HCT116 (cell line): ENCODE results near the gene PHKB. TPM values are rescaled to one million over a fixed set of nuclear protein-coding genes. Genes with fewer than 3 reads are reported as not detected.

Source experiments
- ATAC-seq: fragments of 200-7000 bp; cut with Tn5 transposase; 2 replicates; pipeline ENCODE4 v1.9.1; 2020; ENCODE audit warnings: mild to moderate bottlenecking, moderate library complexity
- BruUV-seq: library from RNA; stranded (reverse); fragments of 400-500 nt; replicated peaks from 2 replicates; lab custom pipeline; 2021; lab: Mats Ljungman, UMichigan
- CTCF ChIA-PET: fragments of 300-600 bp; sonication (Branson Sonifier 250); formaldehyde crosslinking; loops from one replicate; lab custom pipeline; 2021; ENCODE audit warnings: antibody characterized with exemption; lab: Charles Lee
- POLR2A ChIA-PET: fragments of 300-600, 350-600 bp; sonication (Branson Sonifier 250); formaldehyde crosslinking; loops from one replicate; lab custom pipeline; 2021; ENCODE audit warnings: antibody characterized with exemption; lab: Charles Lee
- RAD21 ChIA-PET, 2 experiments: fragments of 300-600 bp; sonication (Branson Sonifier 250); formaldehyde crosslinking; loops; one replicate each; lab custom pipeline; 2023; ENCODE audit warnings: low total read pairs in 2 of 2; ENCODE audit not compliant: uncharacterized antibody in 2 of 2, unreplicated experiment in 2 of 2, low non-redundant PET in 1 of 2; lab: Charles Lee
- DNase-seq: peaks from one replicate; pipeline ENCODE4 v3.0.0-alpha.2; 2010; ENCODE audit warnings: low read depth, low spot score
- H2AFZ ChIP-seq: fragments of 200-600 bp; shearing (Covaris generic), sonication (generic); 2 replicates; pipeline ENCODE4 v1.6.1; 2017; ENCODE audit warnings: low read depth, mixed run types, mixed read lengths, antibody characterized with exemption, low read length; ENCODE audit not compliant: poor library complexity, severe bottlenecking
- H3K27ac ChIP-seq: 2 replicates; pipeline ENCODE4 v1.5.1; 2012; ENCODE audit warnings: low read depth, low read length
- H3K27me3 ChIP-seq: fragments of 200-600 bp; sonication (generic); 2 replicates; pipeline ENCODE4 v1.6.1; 2016; ENCODE audit warnings: mixed run types, low read length, mixed read lengths; ENCODE audit not compliant: insufficient read depth
- H3K36me3 ChIP-seq, 2 experiments: fragments of 200-500 bp in 1 of 2; fragments of 200-600 bp in 1 of 2; sonication (Bioruptor generic) in 1 of 2; sonication (generic) in 1 of 2; 2 replicates each; pipeline versions ENCODE4 v1.5.1 to v1.6.1; 2014 to 2016; ENCODE audit warnings: low read length in 2 of 2, inconsistent platforms in 1 of 2, mixed read lengths in 1 of 2, mixed run types in 1 of 2; ENCODE audit not compliant: insufficient read depth in 2 of 2, control insufficient read depth in 1 of 2
- H3K4me1 ChIP-seq, 2 experiments: fragments of 200-600 bp in 1 of 2; sonication (generic) in 1 of 2; 2 replicates each; pipeline versions ENCODE4 v1.5.1 to v1.6.1; 2012 to 2017; ENCODE audit warnings: low read length in 2 of 2, inconsistent platforms in 1 of 2, mild to moderate bottlenecking in 1 of 2, mixed read lengths in 1 of 2, mixed run types in 1 of 2, moderate library complexity in 1 of 2; ENCODE audit not compliant: insufficient read depth in 2 of 2, control insufficient read depth in 1 of 2
- H3K4me2 ChIP-seq: fragments of 200-600 bp; sonication (generic); 2 replicates; pipeline ENCODE4 v1.6.1; 2017; ENCODE audit warnings: mixed run types, low read length, mixed read lengths
- H3K4me3 ChIP-seq, 2 experiments: fragments of 200-600 bp in 1 of 2; sonication (generic) in 1 of 2; replicated peaks in 1 of 2; 2 replicates each; pipeline ENCODE4 v1.5.1; 2011 to 2016; ENCODE audit warnings: low read length in 2 of 2, control low read depth in 1 of 2, low read depth in 1 of 2, mild to moderate bottlenecking in 1 of 2, mixed read lengths in 1 of 2, mixed run types in 1 of 2
- H3K79me2 ChIP-seq: fragments of 200-600 bp; sonication (generic); 2 replicates; pipeline ENCODE4 v1.6.1; 2017; ENCODE audit warnings: mild to moderate bottlenecking, mixed run types, low read length, moderate library complexity, mixed read lengths; ENCODE audit not compliant: insufficient read depth
- H3K9ac ChIP-seq: fragments of 200-600 bp; sonication (generic); 2 replicates; pipeline ENCODE4 v1.6.1; 2016; ENCODE audit warnings: low read length, mixed read lengths
- H3K9me2 ChIP-seq: fragments of 200-600 bp; sonication (generic), shearing (Covaris generic); 2 replicates; pipeline ENCODE4 v1.6.1; 2017; ENCODE audit warnings: mixed run types, mild to moderate bottlenecking, moderate library complexity; ENCODE audit not compliant: insufficient read depth
- H3K9me3 ChIP-seq, 2 experiments: fragments of 200-500 bp in 1 of 2; fragments of 200-600 bp in 1 of 2; sonication (Bioruptor generic) in 1 of 2; sonication (generic) in 1 of 2; 2 replicates each; pipeline ENCODE4 v1.6.1; 2014 to 2017; ENCODE audit warnings: low read length in 2 of 2, mixed read lengths in 2 of 2, inconsistent platforms in 1 of 2, low read depth in 1 of 2, mild to moderate bottlenecking in 1 of 2, mixed run types in 1 of 2, moderate library complexity in 1 of 2; ENCODE audit not compliant: control insufficient read depth in 1 of 2, insufficient read depth in 1 of 2
- H4K20me1 ChIP-seq: fragments of 200-600 bp; sonication (generic), shearing (Covaris generic); 2 replicates; pipeline ENCODE4 v1.6.1; 2017; ENCODE audit warnings: mixed run types, mild to moderate bottlenecking, moderate library complexity; ENCODE audit not compliant: insufficient read depth
- ATF3 ChIP-seq: IDR thresholded peaks from 2 replicates; pipeline ENCODE4 v1.6.1; 2012
- CBX3 ChIP-seq: IDR thresholded peaks from 2 replicates; pipeline ENCODE4 v1.6.1; 2012; ENCODE audit warnings: low read depth
- CEBPB ChIP-seq: IDR thresholded peaks from 2 replicates; pipeline ENCODE4 v1.6.1; 2012; ENCODE audit warnings: low read depth
- EZH2 ChIP-seq: fragments of 200-600 bp; sonication (generic); IDR thresholded peaks from 2 replicates; pipeline ENCODE4 v1.6.1; 2017; ENCODE audit warnings: antibody characterized with exemption, mixed run types
- EZH2phosphoT487 ChIP-seq: fragments of 200-600 bp; IDR thresholded peaks from 2 replicates; pipeline ENCODE4 v1.6.1; 2018; ENCODE audit warnings: antibody characterized with exemption, borderline replicate concordance
- FOSL1 ChIP-seq: IDR thresholded peaks from 2 replicates; pipeline ENCODE4 v1.6.1; 2012; ENCODE audit warnings: low read depth
- JUND ChIP-seq: IDR thresholded peaks from 2 replicates; pipeline ENCODE4 v1.6.1; 2012
- POLR2A ChIP-seq: IDR thresholded peaks from 2 replicates; pipeline ENCODE4 v1.7.0; 2011; ENCODE audit warnings: borderline replicate concordance; ENCODE audit not compliant: insufficient read depth, insufficient read length; ENCODE audit errors: extremely low read depth
- POLR2AphosphoS5 ChIP-seq: IDR thresholded peaks from 2 replicates; pipeline ENCODE4 v1.6.1; 2011; ENCODE audit warnings: mild to moderate bottlenecking, low read depth, low read length, moderate library complexity
- SRF ChIP-seq: IDR thresholded peaks from 2 replicates; pipeline ENCODE4 v1.6.1; 2012; ENCODE audit warnings: low read depth
- TCF7L2 ChIP-seq: IDR thresholded peaks from 2 replicates; pipeline ENCODE4 v1.7.0; 2011; ENCODE audit warnings: borderline replicate concordance, inconsistent platforms; ENCODE audit not compliant: insufficient read depth, insufficient read length; ENCODE audit errors: extremely low read depth
- ZNF274 ChIP-seq: fragments of 200-500 bp; sonication (Bioruptor generic); IDR thresholded peaks from 2 replicates; pipeline ENCODE4 v1.6.1; 2014; ENCODE audit warnings: mild to moderate bottlenecking, low read depth, low read length, inconsistent platforms
- intact Hi-C: fragments of 100-400 bp; cut with micrococcal nuclease; formaldehyde crosslinking; loops from 2 replicates; pipeline ENCODE4 v1.10.0; 2022
- total RNA-seq: library from RNA; stranded (reverse); gene quantifications from one replicate; pipeline ENCODE4 v1.2.1, GENCODE V29; 2021; ENCODE audit not compliant: unreplicated experiment
- TF ChIP-seq, protein P1 (sequence below), 3 experiments: fragments of 200-600 bp in 1 of 3; sonication (generic) in 1 of 3; IDR thresholded peaks in 2 of 3; conservative IDR thresholded peaks in 1 of 3; 2 replicates each; pipeline ENCODE4 v1.5.1; 2012 to 2017; ENCODE audit warnings: low read depth in 2 of 3, low read length in 2 of 3, antibody characterized with exemption in 1 of 3, borderline replicate concordance in 1 of 3, control low read depth in 1 of 3, mild to moderate bottlenecking in 1 of 3, mixed read lengths in 1 of 3, mixed run types in 1 of 3, moderate library complexity in 1 of 3; ENCODE audit not compliant: insufficient read depth in 1 of 3

Gene PHKB
- total RNA-seq, 1 experiment from 2014 or later = 30.5 TPM

GRCh38 chr16:47719713-47720112 lies 258.6 kb downstream of the PHKB start:
- no peaks in the 10 kb centered on the region for H3K9me3 ChIP-seq
- BruUV-seq = no TSS peak
- no peak for TF ChIP-seq ATF3
- TF ChIP-seq POLR2A = no peak
- no peak for TF ChIP-seq POLR2AphosphoS5
- no peak for TF ChIP-seq EZH2
- TF ChIP-seq CBX3 = no peak
- TF ChIP-seq SRF = no peak
- TF ChIP-seq, protein P1, sequence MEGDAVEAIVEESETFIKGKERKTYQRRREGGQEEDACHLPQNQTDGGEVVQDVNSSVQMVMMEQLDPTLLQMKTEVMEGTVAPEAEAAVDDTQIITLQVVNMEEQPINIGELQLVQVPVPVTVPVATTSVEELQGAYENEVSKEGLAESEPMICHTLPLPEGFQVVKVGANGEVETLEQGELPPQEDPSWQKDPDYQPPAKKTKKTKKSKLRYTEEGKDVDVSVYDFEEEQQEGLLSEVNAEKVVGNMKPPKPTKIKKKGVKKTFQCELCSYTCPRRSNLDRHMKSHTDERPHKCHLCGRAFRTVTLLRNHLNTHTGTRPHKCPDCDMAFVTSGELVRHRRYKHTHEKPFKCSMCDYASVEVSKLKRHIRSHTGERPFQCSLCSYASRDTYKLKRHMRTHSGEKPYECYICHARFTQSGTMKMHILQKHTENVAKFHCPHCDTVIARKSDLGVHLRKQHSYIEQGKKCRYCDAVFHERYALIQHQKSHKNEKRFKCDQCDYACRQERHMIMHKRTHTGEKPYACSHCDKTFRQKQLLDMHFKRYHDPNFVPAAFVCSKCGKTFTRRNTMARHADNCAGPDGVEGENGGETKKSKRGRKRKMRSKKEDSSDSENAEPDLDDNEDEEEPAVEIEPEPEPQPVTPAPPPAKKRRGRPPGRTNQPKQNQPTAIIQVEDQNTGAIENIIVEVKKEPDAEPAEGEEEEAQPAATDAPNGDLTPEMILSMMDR (IDR thresholded peaks at IDR 0.05 in 2 of 3, conservative IDR thresholded peaks at IDR 0.05 in 1 of 3; ENCODE audit: borderline replicate concordance in 1 of 3, insufficient read depth in 1 of 3, low read depth in 2 of 3, low read length in 2 of 3) = no peak
- no peak for TF ChIP-seq TCF7L2
- TF ChIP-seq JUND = no peak
- TF ChIP-seq ZNF274 = no peak
- TF ChIP-seq CEBPB = no peak
- TF ChIP-seq EZH2phosphoT487 = no peak
- TF ChIP-seq FOSL1 = no peak
- TF ChIP-seq, all 23 proteins: peak for 0

More at GRCh38 chr16:47719713-47720112, 258.6 kb downstream of the PHKB start:
- RAD21 ChIA-PET = no interaction called here
- POLR2A ChIA-PET = no interaction called here
- Histone ChIP-seq H3K27ac (no peak overlapping the region), H4K20me1 (no peaks in the 10 kb centered on the region), H3K9ac (no peak overlapping the region), H3K27me3 (no peaks in the 10 kb centered on the region), H3K36me3 (no peaks in the 10 kb centered on the region), H3K4me3 (no peak overlapping the region), H3K79me2 (no peaks in the 10 kb centered on the region), H2AFZ (no peak overlapping the region), H3K4me1 (no peaks in the 10 kb centered on the region), H3K4me2 (no peak overlapping the region), H3K9me2 (no peaks in the 10 kb centered on the region; the same call in 1 of the 2 replicates)
- CTCF ChIA-PET = no interaction called here
- no peak for DNase-seq
- ATAC-seq = no peak
- intact Hi-C loops = no loop called here
